Stimulated activated CD8-positive, alpha-beta memory T cell treated with anti-CD3 and anti-CD28 coated beads, Interleukin-7, amount 100 ng/mL, for 4 hours (primary cell): ENCODE data around the gene HMX1.

Experiments
- DNase-seq, 2 donors: peaks; one replicate each; pipeline ENCODE4 v3.0.0-alpha.2; 2020; ENCODE audit warnings: low read depth in 2 of 2

HMX1 gene

GRCh38 chr4:8868321-8869001 lies 3.2 kb downstream of the HMX1 start:
- DNase-seq, result no peak

- no peak for DNase-seq
These were observed 3.9 kb downstream of the HMX1 start for GRCh38 chr4:8867624-8868320.

- no peak for DNase-seq
These were observed 4.6 kb downstream of the HMX1 start for GRCh38 chr4:8866828-8867623.

GRCh38 chr4:8866421-8866820 lies 5.2 kb downstream of the HMX1 start:
- DNase-seq, result no peak

GRCh38 chr4:8865681-8866310 lies 5.8 kb downstream of the HMX1 start:
- DNase-seq, result no peak

- DNase-seq, result no peak
These were observed 6.5 kb downstream of the HMX1 start for GRCh38 chr4:8864912-8865680.

GRCh38 chr4:8863686-8864682 lies 7.7 kb downstream of the HMX1 start:
- no peak for DNase-seq

GRCh38 chr4:8862800-8863685 lies 8.6 kb downstream of the HMX1 start:
- no peak for DNase-seq

- no peak for DNase-seq
These were observed 9.3 kb downstream of the HMX1 start for GRCh38 chr4:8862334-8862733.

GRCh38 chr4:8861576-8862295 lies 9.9 kb downstream of the HMX1 start:
- DNase-seq, result no peak

- DNase-seq, result no peak
These were observed 10.6 kb downstream of the HMX1 start for GRCh38 chr4:8860892-8861575.

- DNase-seq, result no peak
These were observed 11.3 kb downstream of the HMX1 start for GRCh38 chr4:8860096-8860891.

GRCh38 chr4:8859550-8860095 lies 12.0 kb downstream of the HMX1 start:
- DNase-seq, result no peak

- no peak for DNase-seq
These were observed 12.9 kb downstream of the HMX1 start for GRCh38 chr4:8858701-8859210.

GRCh38 chr4:8857766-8858700 lies 13.6 kb downstream of the HMX1 start:
- no peak for DNase-seq
